NT2/D1 (cell line): ENCODE results near the gene FBXO17.

Experiments used
- YY1 ChIP-seq: IDR thresholded peaks from 2 replicates; pipeline ENCODE4 v1.6.1; 2011; ENCODE audit not compliant: insufficient read length, insufficient read depth
- ZNF274 ChIP-seq: IDR thresholded peaks from 2 replicates; pipeline ENCODE4 v1.6.1; 2011; ENCODE audit warnings: mild to moderate bottlenecking, low read depth, low read length

DNA sequence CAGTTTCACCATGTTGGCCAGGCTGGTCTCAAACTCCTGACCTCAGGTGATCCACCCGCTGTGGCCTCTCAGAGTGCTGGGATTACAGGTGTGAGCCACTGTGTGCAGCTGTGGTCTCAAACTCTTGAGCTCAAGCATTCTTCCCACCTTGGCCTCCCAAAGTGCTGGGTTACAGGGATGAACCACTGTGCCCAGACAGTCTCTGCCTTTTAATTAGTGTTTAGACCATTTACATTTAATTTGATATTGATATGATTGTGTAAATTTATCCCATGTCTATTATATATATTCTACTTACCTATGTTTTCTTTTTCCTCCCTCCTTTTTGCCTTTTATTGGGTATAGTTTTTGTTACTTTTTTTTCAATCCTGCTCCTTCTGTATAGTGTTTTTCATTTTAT, 73.9 kb downstream of the FBXO17 start:
- TF ChIP-seq ZNF274 (no peak), YY1 (no peak)
